Measurements from ENCODE around the gene FHOD1. TPM values are rescaled to one million over a fixed set of nuclear protein-coding genes. Genes with fewer than 3 reads are reported as not detected.

Gene FHOD1
- total and polyA plus RNA-seq, 12 donors: 16.6 to 148 (median 45.5) TPM

- intact Hi-C loops (cut with DNase I): no loop called here
- no peak for DNase-seq
- no peaks in the 10 kb centered on the region for H3K27me3 ChIP-seq
- H3K27ac ChIP-seq: no peak overlapping the region
- H3K4me3 ChIP-seq: no peak overlapping the region
- TF ChIP-seq CTCF (IDR thresholded peaks at IDR 0.05) (no peak), POLR2A (IDR thresholded peaks at IDR 0.05) (no peak)
- 93 to 100% (median 96%) methylated on average over 3 to 14 of the region's 14 CpGs for WGBS, 4 donors
- no peaks in the 10 kb centered on the region for H3K9me3 ChIP-seq (replicated peaks in 1 of 3)
- peaks cover 16 to 28% of the 10 kb centered on the region in 2 donors for H3K4me1 ChIP-seq (replicated peaks in 1 of 2)
- no peaks in the 10 kb centered on the region for H3K36me3 ChIP-seq (replicated peaks in 1 of 2)
Observed at GRCh38 chr16:67281536-67282446, 34.5 kb upstream of the FHOD1 start.

GRCh38 chr16:67280090-67281015 lies 33.1 kb upstream of the FHOD1 start:
- no peak for TF ChIP-seq POLR2A (IDR thresholded peaks at IDR 0.05)
- no peak for TF ChIP-seq CTCF (IDR thresholded peaks at IDR 0.05)
- no peaks in the 10 kb centered on the region for H3K36me3 ChIP-seq (replicated peaks in 1 of 2)
- WGBS, 4 donors: 92 to 95% (median 95%) methylated on average over 4 to 15 of the region's 15 CpGs
- no peak for DNase-seq
- H3K4me3 ChIP-seq: no peak overlapping the region
- H3K9me3 ChIP-seq (replicated peaks in 1 of 3): no peaks in the 10 kb centered on the region
- intact Hi-C loops (cut with DNase I): no loop called here
- H3K4me1 ChIP-seq (replicated peaks in 1 of 2): peaks cover 16 to 30% of the 10 kb centered on the region in 2 donors
- no peaks in the 10 kb centered on the region for H3K27me3 ChIP-seq
- no peak overlapping the region for H3K27ac ChIP-seq

DNA sequence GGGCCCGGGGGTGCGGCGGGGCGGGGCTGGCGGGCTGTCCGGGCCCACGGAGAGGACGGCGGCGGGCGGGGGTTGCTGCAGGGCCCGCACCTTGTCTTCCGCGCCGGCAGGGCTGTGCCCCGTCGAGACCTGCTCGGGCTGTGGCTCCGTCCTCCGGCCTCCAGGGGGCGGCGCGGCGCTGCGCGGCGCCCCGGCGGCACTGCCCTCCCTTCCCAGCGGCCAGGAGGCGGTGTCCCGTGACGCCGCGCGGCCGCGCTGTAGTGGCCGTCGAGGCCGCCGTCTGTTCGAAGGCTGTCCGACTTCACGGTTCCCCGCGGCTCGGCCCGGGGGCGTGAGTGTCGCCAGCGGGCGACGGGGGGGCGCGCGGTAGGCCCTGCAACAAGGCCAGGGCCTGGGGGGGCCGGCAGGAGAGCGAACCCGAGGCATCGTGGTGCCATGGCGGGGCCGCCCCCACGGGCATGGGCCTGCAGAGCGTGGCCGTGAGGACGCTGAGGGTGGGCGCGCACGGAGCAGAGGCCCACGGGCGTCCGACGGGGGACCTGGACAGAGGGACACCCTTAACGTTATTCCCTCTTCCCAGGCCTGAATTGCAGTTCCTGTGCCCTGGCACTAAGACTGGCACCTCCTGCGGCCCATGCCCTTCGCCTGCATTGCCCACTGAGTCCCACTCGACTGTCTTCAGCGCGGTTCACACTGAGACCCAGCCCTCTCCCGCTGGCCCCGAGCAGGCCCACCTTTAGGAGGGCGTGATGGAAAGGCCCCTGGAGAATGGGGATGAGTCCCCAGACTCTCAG lies 32.2 kb upstream of the FHOD1 start, which contains the start of gene PLEKHG4:
Gene PLEKHG4, plus strand, starts transcription at position 237 of the 794 bp plus-strand sequence. Its CDS starts 513 bp downstream, at position 750.
- Histone ChIP-seq H3K36me3 (replicated peaks in 1 of 2) (no peaks in the 10 kb centered on the region), H3K27ac (peak within 1 kb of the TSS in 3 of 5 donors; percentile 79 to 90 (median 83)), H3K4me3 (peak within 1 kb of the TSS in 1 of 4 donors; percentile 66), H3K27me3 (no peaks in the 10 kb centered on the region), H3K4me1 (replicated peaks in 1 of 2) (peaks cover 16 to 30% of the 10 kb centered on the region in 2 donors), H3K9me3 (replicated peaks in 1 of 3) (no peaks in the 10 kb centered on the region)
- TF ChIP-seq POLR2A (IDR thresholded peaks at IDR 0.05) (peak in 1 of 2 donors; percentile 13), CTCF (IDR thresholded peaks at IDR 0.05) (peak in 4 of 6 experiments; percentile 10 to 88 (median 76))
- intact Hi-C loops (cut with DNase I): no loop called here
- peak; percentile 63 to 77 (median 74) for DNase-seq
- WGBS, 4 donors: 21 to 50% (median 21%) methylated on average over 34 to 83 of the region's 83 CpGs; no CpG with 5 or more reads in 1 of the 4 donors
